Dermis blood vessel endothelial cell (primary cell): Measurements from ENCODE around the gene IMP4. TPM values are rescaled to one million over a fixed set of nuclear protein-coding genes. Genes with fewer than 3 reads are reported as not detected.

Experiments
- DNase-seq: peaks from one replicate; pipeline ENCODE4 v3.0.0; 2010
- total RNA-seq: library from RNA; depleted of rRNA; stranded (reverse); fragments of >200 nt; gene quantifications from 2 replicates; pipeline ENCODE4 v1.2.3, GENCODE V29; 2014

The IMP4 gene
- total RNA-seq, 1 donor from 2014 or later: 98.0 TPM

GRCh38 chr2:130358420-130359350 is 16.0 kb downstream of the IMP4 start:
- DNase-seq: no peak

DNA sequence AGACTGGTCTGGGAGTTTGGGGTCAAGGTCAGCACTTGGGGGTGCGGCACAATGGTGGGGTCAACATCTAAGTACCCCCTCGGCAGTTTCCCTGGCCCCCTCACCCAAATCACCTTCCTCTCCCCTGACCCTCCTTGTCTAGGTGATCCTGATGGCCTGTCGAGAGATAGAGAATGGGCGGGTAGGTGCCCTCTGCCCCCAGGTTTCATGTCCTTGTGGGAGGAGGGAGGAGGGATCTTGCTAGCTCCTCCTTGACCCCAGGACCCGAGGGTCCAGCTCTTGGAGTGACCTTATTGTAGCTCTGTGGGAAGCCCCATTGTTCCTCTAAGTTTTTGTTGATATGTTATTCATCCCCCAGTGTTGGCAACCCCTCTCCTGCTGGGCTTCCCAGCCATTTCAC is 16.8 kb downstream of the IMP4 start:
- DNase-seq: no peak

DNA sequence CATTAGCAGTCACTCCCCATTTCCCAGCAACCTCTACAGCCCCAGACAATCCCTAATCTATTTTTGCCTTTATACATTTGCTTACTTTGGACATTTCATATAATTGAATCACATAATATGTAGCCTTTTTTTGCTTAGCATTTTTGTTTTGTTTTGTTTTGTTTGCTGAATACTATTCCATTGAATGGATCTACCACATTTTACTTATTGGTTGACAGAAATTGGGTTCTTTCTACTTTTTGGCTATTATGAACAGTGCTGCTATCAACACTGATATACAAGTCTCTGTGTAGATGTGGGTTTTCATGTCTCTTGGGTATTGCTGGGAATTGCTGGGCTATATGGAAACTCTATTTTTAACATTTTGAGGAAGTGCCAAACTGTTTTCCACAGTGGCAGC is 20.8 kb downstream of the IMP4 start:
- no peak for DNase-seq

GRCh38 chr2:130365075-130365474 is 22.4 kb downstream of the IMP4 start:
- DNase-seq: no peak

DNA sequence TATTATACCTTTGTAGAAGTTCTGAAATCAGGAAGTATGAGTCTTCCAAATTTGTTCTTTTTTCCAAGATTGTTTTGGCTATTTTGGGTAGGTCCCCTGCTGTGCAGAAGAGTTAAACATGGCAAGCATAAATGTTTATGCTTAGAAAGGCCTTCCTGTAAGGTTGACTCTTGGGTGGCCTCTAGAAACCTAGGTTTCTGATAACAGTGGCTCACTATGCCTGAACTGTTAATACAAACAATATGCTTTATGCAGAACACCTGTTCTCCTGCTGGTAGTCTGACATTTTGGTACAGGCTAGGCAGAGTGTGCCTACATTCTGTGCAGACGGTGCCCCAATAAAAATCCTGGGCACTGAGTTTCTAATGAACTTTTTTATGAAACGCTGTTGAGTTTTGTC is 23.3 kb downstream of the IMP4 start:
- DNase-seq: no peak

DNA sequence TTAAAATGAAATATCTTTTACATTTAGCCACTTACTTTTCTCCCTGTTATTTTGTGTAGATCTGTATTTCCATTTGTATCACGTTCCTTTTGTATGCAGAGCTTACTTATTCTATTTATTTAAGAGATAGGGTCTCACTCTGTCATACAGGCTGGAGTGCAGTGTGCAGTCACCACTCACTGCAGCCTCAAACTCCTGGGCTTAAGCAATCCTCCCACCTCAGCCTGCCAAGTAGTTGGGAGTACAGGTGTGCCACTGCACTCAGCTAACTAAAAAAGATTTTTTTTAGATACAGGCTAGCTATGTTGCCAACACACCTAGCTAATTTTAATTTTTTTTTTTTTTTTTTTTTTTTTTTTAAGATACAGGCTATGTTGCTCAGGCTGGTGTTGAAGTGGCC is 24.0 kb downstream of the IMP4 start:
- DNase-seq: no peak

GRCh38 chr2:130368786-130369185 is 26.1 kb downstream of the IMP4 start:
- DNase-seq: no peak

- DNase-seq: no peak
Observed at GRCh38 chr2:130369311-130369964, 26.7 kb downstream of the IMP4 start.

- no peak for DNase-seq
Observed at GRCh38 chr2:130369965-130370341, 27.3 kb downstream of the IMP4 start.

GRCh38 chr2:130370490-130370889 is 27.8 kb downstream of the IMP4 start:
- no peak for DNase-seq

GRCh38 chr2:130371723-130372054 is 29.0 kb downstream of the IMP4 start:
- no peak for DNase-seq

DNA sequence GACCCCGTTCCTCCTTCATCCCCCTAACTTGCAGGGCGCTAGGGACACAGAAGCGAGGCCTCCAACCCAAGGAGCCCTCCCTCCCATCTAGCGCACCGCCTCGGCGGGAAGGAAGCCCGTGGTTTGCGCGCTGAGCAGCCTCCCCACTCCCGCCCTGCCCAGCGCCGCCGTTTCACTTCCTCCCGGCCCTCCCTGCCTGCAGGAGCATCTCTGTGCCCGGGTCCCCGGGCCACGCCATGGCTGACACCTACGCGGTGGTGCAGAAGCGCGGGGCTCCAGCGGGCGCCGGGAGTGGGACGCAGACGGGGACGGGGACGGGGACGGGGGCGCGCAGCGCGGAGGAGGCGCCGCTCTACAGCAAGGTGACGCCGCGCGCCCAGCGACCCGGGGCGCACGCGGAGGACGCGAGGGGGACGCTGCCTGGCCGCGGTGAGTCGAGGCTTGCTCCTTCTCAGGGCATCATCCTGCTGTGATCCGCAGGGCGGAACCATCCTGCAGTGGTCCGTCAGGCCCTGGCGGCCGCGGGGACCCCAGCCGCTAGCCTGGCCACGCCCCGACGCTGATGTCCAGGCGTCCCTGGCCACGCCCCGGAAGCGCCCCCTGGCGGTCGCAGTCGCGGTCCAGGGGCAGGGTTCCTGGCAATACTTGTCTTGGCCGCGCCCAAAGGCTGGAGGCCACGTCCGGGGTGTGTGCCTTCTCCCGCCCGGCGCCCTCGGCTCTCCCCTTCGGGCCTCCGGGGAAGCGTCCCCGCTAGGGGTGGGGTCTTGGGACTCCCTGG is 29.5 kb downstream of the IMP4 start:
- DNase-seq: peak; percentile 72

DNA sequence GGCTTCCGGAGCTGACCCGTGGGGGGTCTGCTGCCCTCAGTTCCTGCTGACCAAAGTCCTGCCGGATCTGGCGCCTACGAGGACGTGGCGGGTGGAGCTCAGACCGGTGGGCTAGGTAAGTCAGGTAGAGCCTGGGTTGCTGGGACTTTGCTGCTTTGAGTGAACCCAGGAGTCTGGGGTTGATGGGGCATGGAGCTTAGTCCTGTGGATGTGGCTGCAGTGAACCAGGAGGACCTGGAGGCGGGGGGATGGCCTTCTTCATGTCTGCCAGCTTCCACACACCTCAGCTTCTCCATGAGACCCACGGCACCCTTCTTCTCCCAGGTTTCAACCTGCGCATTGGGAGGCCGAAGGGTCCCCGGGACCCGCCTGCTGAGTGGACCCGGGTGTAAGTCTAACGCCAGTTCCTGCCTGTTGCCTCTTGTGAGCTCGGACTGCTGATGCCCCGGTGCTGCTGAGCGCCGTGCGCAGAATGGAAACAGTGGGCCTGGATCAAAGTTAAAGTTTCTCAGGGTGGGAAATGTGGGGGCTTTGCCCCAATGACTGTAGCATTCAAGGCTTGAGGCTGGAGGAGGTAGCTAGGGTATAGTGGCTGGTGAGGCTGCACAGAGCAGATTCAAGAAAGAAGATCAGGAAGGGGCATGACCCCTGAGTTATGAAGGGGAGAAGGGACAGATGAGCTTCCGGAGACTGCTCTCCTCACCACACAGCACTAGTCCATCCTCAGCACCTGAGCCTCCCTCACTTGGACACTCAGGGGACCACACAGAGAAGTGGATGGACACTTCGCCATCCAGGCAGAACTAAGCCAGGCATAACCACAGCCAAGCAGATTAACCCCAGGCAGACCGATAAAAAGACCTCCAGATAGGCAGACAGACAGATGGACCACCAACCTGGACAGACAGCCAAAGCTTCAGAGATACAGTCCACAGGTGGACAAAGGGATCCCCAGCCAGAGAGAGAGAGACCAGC is 30.4 kb downstream of the IMP4 start:
- DNase-seq: no peak

GRCh38 chr2:130373808-130374365 is 31.2 kb downstream of the IMP4 start:
- DNase-seq: no peak

DNA sequence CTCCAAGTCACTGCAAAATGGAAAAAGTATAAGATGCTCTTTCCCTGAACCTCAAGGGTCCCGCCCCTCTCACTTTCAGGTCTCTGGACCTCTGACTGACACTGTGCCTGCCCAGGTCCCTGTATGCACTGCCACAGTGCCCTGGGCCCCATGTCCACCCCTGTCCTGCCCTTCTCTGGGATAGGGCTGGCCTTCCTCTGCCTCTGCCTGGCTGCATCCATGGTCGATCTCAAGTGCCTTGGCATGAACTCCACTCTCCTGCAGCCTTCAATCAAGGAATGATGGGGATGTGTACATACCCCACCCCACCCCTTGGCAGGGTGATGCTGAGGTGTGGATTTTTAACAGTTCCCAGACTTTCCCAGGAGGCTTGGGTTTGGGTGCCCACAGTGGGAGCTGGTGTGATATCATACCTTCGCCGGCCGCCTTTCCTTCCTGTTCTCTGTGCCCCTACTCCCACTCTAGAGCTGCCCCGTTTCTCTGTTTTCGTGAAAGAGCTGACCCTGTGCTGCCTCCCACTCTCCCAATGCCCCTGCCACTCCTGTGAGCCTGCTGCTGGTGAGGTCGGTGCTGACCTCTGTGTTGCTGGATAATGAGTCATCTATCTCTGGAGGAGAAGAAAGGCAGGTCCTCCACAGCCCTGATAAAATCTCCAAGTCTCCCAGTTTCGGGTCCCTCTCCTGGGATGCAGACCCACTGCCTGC is 32.0 kb downstream of the IMP4 start:
- DNase-seq: no peak

- DNase-seq: no peak
Observed at GRCh38 chr2:130375291-130376266, 32.9 kb downstream of the IMP4 start.

GRCh38 chr2:130376433-130377293 is 34.0 kb downstream of the IMP4 start:
- DNase-seq: no peak

- no peak for DNase-seq
Observed at GRCh38 chr2:130377491-130377890, 34.8 kb downstream of the IMP4 start.
